Stimulated activated CD8-positive, alpha-beta memory T cell treated with anti-CD3 and anti-CD28 coated beads, Interleukin-12 subunit alpha, Interleukin-12 subunit beta, amount 100 ng/mL, for 4 hours (primary cell): Measurements from ENCODE around the gene HOXB1.

Experiments used
- DNase-seq: peaks from one replicate; pipeline ENCODE4 v3.0.0-alpha.2; 2020; ENCODE audit warnings: low read depth

Gene HOXB1

DNA sequence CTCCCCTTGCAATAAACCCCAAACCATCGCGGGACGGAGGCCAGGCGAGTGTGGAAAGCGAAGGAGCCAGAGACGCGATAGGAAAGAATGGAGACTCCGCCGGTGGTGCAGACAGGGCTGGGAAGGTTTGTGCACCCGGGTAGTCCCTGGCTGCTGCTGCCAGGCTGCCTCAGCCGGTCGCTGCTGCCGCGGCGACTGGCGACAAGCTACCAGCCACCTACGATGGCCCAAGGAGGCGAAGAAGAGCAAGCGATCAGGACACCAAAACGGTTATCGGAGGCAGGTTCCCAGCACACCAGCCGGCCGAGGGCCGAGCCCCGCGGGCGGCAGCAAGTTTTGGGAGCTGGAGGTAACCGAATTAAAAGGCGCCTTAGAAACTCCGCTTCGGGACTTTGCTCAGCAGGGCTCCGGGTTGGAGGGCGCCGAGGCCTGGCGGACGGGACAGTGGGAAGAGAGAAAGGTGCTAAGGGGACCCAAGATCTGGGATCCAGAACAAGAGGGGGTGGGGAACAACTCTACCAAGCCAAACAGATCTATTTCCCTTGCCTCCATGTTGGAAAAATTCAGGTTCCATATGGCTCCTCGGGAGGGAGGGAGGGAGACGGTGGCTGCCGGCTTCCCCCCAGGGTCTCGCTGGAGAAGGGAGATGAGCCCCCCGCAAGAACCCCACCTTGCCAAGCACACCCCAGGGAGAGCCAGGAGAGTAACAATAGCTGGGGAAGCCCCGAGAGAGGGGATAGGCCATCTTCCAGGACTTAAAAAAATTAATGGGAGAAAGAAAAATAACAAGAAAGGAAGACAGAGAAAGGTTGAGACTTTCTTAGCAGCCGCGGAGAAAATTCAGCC, 23.8 kb upstream of the HOXB1 start:
- DNase-seq, result no peak

GRCh38 chr17:48553826-48554225, 23.0 kb upstream of the HOXB1 start:
- DNase-seq, result no peak

GRCh38 chr17:48553190-48553547, 22.4 kb upstream of the HOXB1 start:
- DNase-seq, result no peak

DNA sequence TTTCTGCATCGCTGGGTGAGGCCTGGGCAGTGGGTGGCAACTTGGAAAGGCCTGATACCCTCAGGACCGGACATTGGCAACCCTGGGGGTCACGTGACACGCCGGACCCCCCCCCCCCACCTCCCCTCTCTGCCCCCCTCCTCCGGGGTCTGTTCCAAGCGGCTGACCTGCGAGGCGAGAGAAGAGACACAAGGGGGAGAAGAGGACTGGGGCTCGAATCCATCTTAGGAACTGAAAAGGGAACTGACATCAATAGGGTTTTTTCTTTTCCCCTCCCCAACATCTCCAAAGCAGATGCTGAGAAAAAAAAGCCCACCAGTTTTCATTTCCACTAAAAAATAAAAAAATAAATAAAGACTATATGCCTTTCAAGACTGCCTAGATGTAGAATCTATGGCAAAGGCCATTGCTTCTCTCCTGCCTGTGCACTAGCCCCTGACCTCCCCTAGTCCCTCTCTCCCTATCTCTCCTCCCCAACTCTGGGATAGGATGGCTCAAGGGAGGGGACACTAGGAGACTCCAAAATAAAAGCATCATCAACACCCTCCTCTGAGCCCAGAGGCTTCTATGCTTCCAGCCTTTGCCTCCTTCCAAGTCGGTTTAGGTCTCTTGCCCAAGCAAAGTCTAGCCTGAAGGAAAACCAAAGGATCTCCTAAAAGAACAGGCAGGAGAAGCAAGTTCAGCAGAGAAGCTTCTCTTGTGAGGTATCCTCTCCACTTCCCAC, 21.8 kb upstream of the HOXB1 start:
- no peak for DNase-seq

- no peak for DNase-seq
Observed at GRCh38 chr17:48551596-48552465, 21.0 kb upstream of the HOXB1 start.

DNA sequence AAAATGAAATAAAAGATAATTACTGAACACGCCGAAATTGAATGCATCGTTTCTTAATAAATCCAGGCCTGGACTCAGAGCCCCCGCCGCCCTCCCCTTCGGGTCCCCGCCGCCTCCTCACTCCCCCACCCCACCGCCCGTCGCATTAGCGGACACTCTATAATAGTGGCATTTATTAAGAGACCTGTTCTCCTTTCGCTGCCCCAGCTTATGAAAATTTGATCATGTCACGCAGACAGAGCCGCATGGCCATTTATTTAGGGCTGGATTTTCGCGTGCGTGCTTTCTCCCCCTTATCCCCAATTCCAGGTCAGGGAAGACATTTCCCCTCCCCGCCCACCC, 20.4 kb upstream of the HOXB1 start:
- no peak for DNase-seq

GRCh38 chr17:48550502-48551213, 19.8 kb upstream of the HOXB1 start:
- DNase-seq, result no peak

- no peak for DNase-seq
Observed at GRCh38 chr17:48549914-48550501, 19.2 kb upstream of the HOXB1 start.

DNA sequence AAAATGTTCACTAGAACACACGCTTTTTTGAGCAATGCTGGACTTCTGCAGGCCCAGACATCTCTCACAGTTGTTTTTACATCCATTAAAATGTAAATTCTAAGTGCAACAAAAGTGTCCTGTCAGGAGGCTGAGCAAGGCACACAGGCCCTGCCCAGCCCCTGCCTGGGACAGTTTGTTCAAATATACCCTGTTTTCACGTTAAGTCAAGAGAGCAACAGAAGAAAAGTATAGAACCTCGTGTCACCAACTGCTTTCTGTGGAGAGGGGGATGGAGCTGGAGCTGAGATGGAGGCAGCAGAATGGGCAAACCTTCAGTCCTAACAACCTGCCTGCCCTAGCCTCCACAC, 18.4 kb upstream of the HOXB1 start:
- DNase-seq, result no peak

DNA sequence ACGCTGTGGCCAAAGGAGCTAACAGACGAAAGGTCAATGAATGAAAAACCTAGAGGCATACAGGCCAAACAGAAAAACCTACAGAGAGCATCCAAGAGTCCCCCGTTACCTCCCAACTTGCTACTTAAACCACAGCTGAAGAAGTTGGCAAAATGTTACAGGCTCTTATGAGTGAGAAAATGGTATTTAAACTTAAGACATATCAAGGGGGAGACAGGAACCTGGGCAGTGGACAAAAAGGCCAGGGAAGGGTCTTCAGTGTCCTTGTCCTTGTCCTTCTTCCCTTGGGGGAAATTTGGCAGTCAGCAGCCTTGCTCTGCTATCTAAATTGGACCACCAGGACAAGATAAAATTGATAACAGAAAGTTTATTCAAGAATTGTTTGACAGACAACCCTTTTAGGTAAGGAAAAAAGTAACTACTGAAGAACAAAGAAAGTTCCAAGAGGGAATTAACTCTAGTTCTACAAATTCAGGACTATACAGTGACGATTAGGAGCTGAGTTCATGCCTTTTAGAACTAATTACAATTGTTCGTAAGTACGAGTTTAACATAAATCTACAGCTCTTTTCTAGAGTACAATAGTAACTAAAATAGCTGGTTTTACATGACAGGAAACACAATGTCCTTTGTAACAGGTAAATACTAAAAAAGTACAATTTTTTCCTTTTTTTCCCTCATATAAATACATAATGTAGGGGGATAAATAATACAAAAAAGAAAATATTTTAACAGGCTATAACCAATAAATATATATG, 17.9 kb upstream of the HOXB1 start:
- no peak for DNase-seq

DNA sequence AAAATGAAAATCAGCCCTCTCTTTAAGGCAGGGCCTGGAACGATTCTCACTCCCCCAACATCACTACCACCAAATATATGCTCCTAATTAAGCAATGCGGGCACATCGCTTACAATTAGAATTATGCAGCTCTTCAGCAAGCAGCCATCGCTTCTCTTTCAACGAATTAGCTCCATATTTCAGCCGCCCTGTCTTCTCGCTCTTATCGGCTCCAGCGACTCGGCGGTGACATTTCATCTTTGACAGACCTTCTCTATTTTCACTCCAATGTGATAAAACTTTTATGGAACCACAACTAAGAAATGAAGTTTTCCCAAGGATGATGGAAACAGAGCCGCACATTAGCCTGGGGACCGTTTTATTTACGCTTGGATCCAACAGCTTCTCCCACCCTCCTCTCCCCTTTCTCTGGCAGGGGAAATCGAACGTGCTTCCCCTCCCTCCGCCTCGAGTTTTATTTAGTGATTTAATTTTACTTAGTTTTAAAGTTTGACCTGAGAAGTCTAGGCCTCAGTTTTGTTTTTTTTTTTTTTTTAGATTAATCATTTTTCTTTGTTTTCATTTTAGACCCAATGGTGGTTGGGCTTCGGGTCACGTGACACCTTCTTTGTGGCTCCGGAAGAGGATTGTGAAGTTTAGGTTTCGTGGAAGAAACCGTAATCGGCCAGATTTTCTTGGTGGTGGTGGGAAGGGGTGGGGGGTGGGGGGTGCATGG, 17.2 kb upstream of the HOXB1 start:
- no peak for DNase-seq

DNA sequence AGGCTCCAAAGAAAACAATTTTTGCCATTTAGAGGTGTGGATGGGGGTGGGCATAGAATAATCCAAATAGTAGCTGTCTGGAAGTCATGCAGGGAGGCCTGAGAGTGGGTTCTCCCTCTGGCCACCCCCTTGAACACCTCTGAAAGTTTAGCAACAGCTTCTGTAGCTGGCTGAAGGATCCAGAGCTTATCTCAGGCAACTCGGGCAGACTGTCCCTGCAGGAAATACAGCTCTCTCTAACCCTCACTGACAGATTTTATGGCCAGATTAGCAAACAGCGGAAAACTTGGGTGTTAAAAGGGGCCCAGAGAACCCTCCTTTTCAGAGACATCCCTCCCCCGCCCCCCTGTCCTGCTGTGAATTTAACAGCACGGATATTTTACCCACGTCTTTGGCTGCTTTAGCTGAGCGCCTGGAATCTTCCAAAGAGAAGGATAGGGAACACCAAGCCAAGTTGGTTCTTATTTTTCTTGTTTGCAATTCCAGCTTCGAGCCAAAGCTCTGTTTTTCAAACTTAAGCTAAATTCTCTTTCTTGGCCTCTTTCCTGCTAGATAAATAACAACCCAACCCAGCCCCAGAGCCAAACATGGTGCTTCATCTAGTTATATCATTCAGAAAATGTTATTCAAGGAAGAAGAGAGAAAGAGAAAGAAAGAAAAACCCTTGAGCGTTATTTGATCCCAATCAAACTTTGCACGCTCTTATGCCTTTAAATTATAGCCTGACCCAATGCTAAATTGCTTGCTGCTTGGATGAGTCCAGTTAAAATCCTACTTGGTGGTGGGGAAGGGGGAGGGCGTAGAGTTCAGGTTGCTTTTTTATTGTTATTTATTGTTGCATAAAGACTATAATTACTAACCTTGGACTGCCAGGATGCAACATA, 16.4 kb upstream of the HOXB1 start:
- no peak for DNase-seq

DNA sequence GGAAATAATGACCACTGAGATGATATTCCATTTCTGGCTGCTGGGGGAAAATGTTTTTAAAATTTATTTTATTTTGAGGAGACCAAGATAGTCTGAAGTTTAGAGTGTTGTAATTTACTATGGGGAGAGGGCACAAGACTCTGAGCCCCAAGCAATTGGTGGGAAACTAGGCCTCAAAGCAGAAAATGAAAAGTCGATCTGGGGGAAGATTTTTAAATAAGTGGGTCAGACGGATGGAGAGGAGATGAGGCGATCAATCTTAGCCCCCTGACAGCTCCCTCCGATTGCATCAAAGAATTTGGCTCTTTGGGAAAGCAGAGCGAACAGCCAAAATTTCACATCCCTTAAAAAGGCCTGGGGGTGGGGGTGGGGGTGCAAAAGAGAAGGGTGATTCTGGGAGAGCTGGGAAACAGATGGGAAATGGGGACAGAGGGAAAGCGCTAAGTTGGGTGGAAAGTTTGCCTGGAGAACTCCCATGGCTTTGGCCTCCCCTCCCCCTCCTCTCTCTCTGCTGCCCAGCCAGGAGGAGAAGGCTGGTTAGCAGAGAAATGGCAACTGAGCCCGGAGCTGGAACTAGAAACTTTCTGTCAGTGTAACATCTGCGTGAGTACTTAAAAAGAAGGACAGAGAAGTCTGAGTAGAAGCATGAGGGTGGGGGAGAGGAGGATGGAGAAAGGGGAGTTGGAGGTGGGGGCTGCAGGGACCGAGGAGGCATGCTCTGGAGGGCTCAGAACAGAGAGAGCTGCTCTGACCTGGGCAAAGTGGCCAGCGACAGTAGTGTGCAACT, 15.5 kb upstream of the HOXB1 start:
- no peak for DNase-seq

- DNase-seq, result no peak
Observed at GRCh38 chr17:48545539-48545938, 14.7 kb upstream of the HOXB1 start.

GRCh38 chr17:48545022-48545375, 14.2 kb upstream of the HOXB1 start, which contains the start of gene HOXB2:
TSS of gene HOXB2 (minus strand) at chr17:48545109. CDS start at chr17:48544911, 198 bp downstream.
- no peak for DNase-seq

- DNase-seq, result no peak
Observed at GRCh38 chr17:48544349-48545021, 13.7 kb upstream of the HOXB1 start.

DNA sequence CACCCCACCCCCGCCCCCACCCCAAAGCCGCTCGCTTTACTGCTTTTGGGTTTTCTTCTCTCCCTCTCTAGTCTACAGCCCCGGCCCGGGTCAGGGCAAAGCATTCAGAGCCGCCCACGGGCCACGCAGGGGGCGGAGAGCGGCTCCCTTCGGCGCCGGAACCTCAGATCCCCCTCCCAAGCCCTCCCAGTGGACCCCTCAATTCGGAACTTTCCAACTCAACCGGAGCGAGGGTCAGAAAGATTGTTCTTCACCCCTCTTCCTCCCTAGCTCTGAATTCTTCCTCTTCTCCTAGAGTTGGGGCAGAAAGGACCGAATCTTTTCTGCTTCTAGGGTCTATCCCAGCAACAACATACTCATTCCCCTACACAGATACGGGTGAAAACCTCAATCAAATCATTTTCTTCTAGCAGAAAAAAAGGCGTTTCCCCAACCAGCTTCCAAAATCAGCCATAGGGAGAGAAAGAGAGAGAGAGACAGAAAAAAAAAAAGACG, 13.1 kb upstream of the HOXB1 start:
- peak; percentile 20 for DNase-seq
